K562 (cell line): ENCODE data around the gene PYGB. TPM values are rescaled to one million over a fixed set of nuclear protein-coding genes. Genes with fewer than 3 reads are reported as not detected.

ENCODE experiments used
- ATAC-seq: fragments of 200-7000 bp; cut with Tn5 transposase; 3 replicates; pipeline ENCODE4 v1.9.1; 2020; ENCODE audit warnings: moderate library complexity
- BruUV-seq: library from RNA; stranded (reverse); fragments of 400-500 nt; replicated peaks from 2 replicates; lab custom pipeline; 2021; lab: Mats Ljungman, UMichigan
- CTCF ChIA-PET: fragments of 300-600 bp; formaldehyde crosslinking; extraction: SDS; loops from one replicate; lab custom pipeline; 2021; ENCODE audit warnings: low intra/inter-chr PET ratio; lab: Yijun Ruan, JAX
- POLR2A ChIA-PET: fragments of 300-600, 350-650 bp; sonication (Branson Sonifier 250); formaldehyde crosslinking; extraction: SDS; loops from one replicate; lab custom pipeline; 2021; ENCODE audit warnings: antibody characterized with exemption, inconsistent platforms; lab: Yijun Ruan, JAX
- DNase-seq, 4 experiments: peaks; one replicate each; pipeline versions ENCODE4 v3.0.0 to v3.0.0-alpha.2; 2011 to 2018; ENCODE audit warnings: low spot score in 3 of 4, mixed read lengths in 3 of 4; ENCODE audit errors: extremely low read depth in 1 of 4
- FAIRE-seq: peaks from 2 replicates; lab custom pipeline; 2011; peaks lifted over from hg19 to GRCh38; lab: Jason Lieb, UNC
- H2AFZ ChIP-seq: 2 replicates; pipeline ENCODE4 v1.6.0; 2011; ENCODE audit warnings: low read depth, low read length, control low read depth, inconsistent platforms
- H3K27ac ChIP-seq: fragments of 200-600 bp; 3 replicates; pipeline ENCODE4 v1.8.0; 2011; ENCODE audit warnings: low read depth, mild to moderate bottlenecking, control low read depth, inconsistent platforms, low read length, moderate library complexity, mixed read lengths; ENCODE audit errors: extremely low read depth
- H3K27me3 ChIP-seq, 2 experiments: fragments of 300-600 bp in 1 of 2; 2 replicates in 1 of 2; 3 replicates in 1 of 2; pipeline versions ENCODE4 v1.6.0 to v1.8.0; 2011; ENCODE audit warnings: inconsistent platforms in 2 of 2, low read length in 2 of 2, mild to moderate bottlenecking in 1 of 2, mixed read lengths in 1 of 2, moderate library complexity in 1 of 2; ENCODE audit not compliant: control insufficient read depth in 2 of 2, insufficient read depth in 2 of 2
- H3K36me3 ChIP-seq: fragments of 300-600 bp; 3 replicates; pipeline ENCODE4 v1.8.0; 2011; ENCODE audit warnings: mild to moderate bottlenecking, low read length, inconsistent platforms; ENCODE audit not compliant: control insufficient read depth, insufficient read depth
- H3K4me1 ChIP-seq, 2 experiments: fragments of 200-600 bp in 1 of 2; replicated peaks in 1 of 2; 2 replicates in 1 of 2; 3 replicates in 1 of 2; pipeline versions ENCODE4 v1.5.1 to v1.8.0; 2011; ENCODE audit warnings: inconsistent platforms in 2 of 2, low read length in 2 of 2, mild to moderate bottlenecking in 1 of 2, mixed read lengths in 1 of 2, moderate library complexity in 1 of 2; ENCODE audit not compliant: control insufficient read depth in 2 of 2, insufficient read depth in 2 of 2
- H3K4me2 ChIP-seq: 2 replicates; pipeline ENCODE4 v1.6.1; 2011; ENCODE audit warnings: low read length, control low read depth, inconsistent platforms, mixed read lengths; ENCODE audit not compliant: insufficient read depth
- H3K4me3 ChIP-seq: fragments of 200-600 bp; sonication (generic), shearing (Covaris generic); 2 replicates; pipeline ENCODE4 v1.5.1; 2016; ENCODE audit warnings: control low read depth, inconsistent platforms
- H3K79me2 ChIP-seq: fragments of 200-600 bp; 3 replicates; pipeline ENCODE4 v1.8.0; 2011; ENCODE audit warnings: low read length, inconsistent platforms; ENCODE audit not compliant: control insufficient read depth, insufficient read depth
- H3K9ac ChIP-seq, 2 experiments: 2 replicates each; pipeline versions ENCODE4 v1.6.0 to v1.6.1; 2011; ENCODE audit warnings: low read depth in 2 of 2, low read length in 2 of 2, control low read depth in 1 of 2, inconsistent platforms in 1 of 2, mild to moderate bottlenecking in 1 of 2, mixed read lengths in 1 of 2; ENCODE audit not compliant: insufficient read depth in 1 of 2
- H3K9me1 ChIP-seq: one replicate; pipeline ENCODE4 v1.6.0; 2011; ENCODE audit warnings: inconsistent platforms, mild to moderate bottlenecking, low read length, moderate library complexity; ENCODE audit not compliant: control insufficient read depth, insufficient read depth
- H3K9me3 ChIP-seq: replicated peaks from 2 replicates; pipeline ENCODE4 v1.5.1; 2011; ENCODE audit warnings: low read depth, low read length, inconsistent platforms; ENCODE audit not compliant: control insufficient read depth, insufficient read depth
- H4K20me1 ChIP-seq: replicated peaks from 2 replicates; pipeline ENCODE4 v1.6.1; 2011; ENCODE audit warnings: low read length, inconsistent platforms, mixed read lengths; ENCODE audit not compliant: control insufficient read depth, insufficient read depth
- DIDO1 ChIP-seq: fragments of 450-650 bp; IDR thresholded peaks from 2 replicates; pipeline ENCODE4 v1.6.1; 2016; ENCODE audit warnings: low read depth, missing biosample characterization, missing genetic modification characterization
- SMAD2 ChIP-seq: fragments of 150-350 bp; IDR thresholded peaks from 2 replicates; pipeline ENCODE4 v1.6.1; 2014; ENCODE audit warnings: low read depth, mild to moderate bottlenecking, low read length
- SRSF1 ChIP-seq: fragments of 200-400 bp; formaldehyde crosslinking; IDR thresholded peaks from 2 replicates; pipeline ENCODE4 v1.6.1; 2017; ENCODE audit warnings: mild to moderate bottlenecking, low read depth, low read length, moderate library complexity
- ZNF224 ChIP-seq: sonication (generic); formaldehyde crosslinking; IDR thresholded peaks from 2 replicates; pipeline ENCODE4 v1.8.0; 2022; ENCODE audit warnings: mild to moderate bottlenecking, missing genetic modification reagents
- WGBS: fragments of 100-300 bp; shearing (Covaris generic); methylation state at CpG from one replicate; pipeline ENCODE4 v1.1.6; 2016; ENCODE audit warnings: low coverage, mixed read lengths; ENCODE audit not compliant: insufficient coverage; ENCODE audit errors: missing lambda C conversion rate; 5-methylcytosine and 5-hydroxymethylcytosine counted together
- in situ Hi-C: fragments of 300-500 bp; cut with MboI; formaldehyde crosslinking; loops from 4 replicates; pipeline ENCODE4 v1.15.0; 2018; ENCODE audit warnings: inconsistent platforms, mixed read lengths
- intact Hi-C: fragments of 100-400 bp; cut with micrococcal nuclease; formaldehyde crosslinking; loops from 2 replicates; pipeline ENCODE4 v1.14.2; 2022
- polyA plus RNA-seq, 8 experiments: library from polyadenylated mRNA; depleted of rRNA in 4 of 8; stranded (reverse) in 5 of 8; unstranded in 3 of 8; fragments of >200 nt; fragmentation: Nextera tagmentation in 2 of 8; fragmentation: Illumina TruSeq in 1 of 8; extraction: Ambion mirVana in 2 of 8; extraction: Trizol in 1 of 8; gene quantifications; 2 replicates each; pipeline versions ENCODE4 v1.2.1 to v1.2.3, GENCODE V29; 2011 to 2014; ENCODE audit warnings: inconsistent platforms in 1 of 8, missing spikeins in 1 of 8
- total RNA-seq, 7 experiments: library from RNA; depleted of rRNA in 6 of 7; stranded (reverse); fragments of >200 nt in 6 of 7; fragmentation: Illumina TruSeq in 2 of 7; extraction: Trizol in 2 of 7; gene quantifications; 2 replicates each; pipeline versions ENCODE4 v1.2.1 to v1.2.3, GENCODE V29; 2011 to 2021; ENCODE audit warnings: low replicate concordance in 1 of 7
- TF ChIP-seq, protein P1 (sequence below), 2 experiments: IDR thresholded peaks; 2 replicates each; pipeline ENCODE4 v1.6.1; 2011; ENCODE audit warnings: borderline replicate concordance in 1 of 2, control low read depth in 1 of 2, low read depth in 1 of 2, low read length in 1 of 2, mild to moderate bottlenecking in 1 of 2, mixed read lengths in 1 of 2, moderate library complexity in 1 of 2; ENCODE audit not compliant: insufficient read depth in 1 of 2, insufficient read length in 1 of 2, poor library complexity in 1 of 2, severe bottlenecking in 1 of 2; ENCODE audit errors: extremely low read depth in 1 of 2
- TF ChIP-seq, protein P2 (sequence below), 2 experiments: fragments of 450-650 bp in 1 of 2; IDR thresholded peaks; 2 replicates each; pipeline ENCODE4 v1.6.1; 2011 to 2017; ENCODE audit warnings: low read depth in 2 of 2, antibody characterized with exemption in 1 of 2, borderline replicate concordance in 1 of 2, low read length in 1 of 2, mild to moderate bottlenecking in 1 of 2, mixed read lengths in 1 of 2; ENCODE audit not compliant: control insufficient read depth in 1 of 2

PYGB gene
- total and polyA plus RNA-seq, 9 of the 15 experiments (the other 6 are each of a cell fraction or from before 2014, with no cell fraction given) = 0.34 to 18.0 (median 9.8) TPM

DNA sequence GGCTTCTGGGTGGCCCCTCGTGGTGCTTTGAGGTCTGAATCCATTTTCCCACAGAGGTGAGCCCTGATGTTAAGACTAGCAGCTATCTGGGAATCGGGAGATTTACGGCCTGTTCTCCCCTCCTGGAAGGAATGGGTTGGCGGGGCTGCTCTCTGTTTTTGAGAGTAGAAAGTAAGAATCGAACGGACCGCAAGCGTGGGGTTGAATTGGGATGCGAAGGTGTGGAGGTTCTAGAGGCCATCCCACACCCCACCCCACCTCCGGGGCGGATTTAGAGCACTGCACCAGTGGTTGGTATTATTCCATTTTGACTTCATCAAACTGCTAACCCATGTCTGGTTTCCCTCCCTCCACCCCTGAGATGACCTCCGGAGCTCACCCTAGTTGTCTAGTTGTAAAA is 11.5 kb downstream of the PYGB start:
- DNase-seq (no peak), ATAC-seq (no peak), FAIRE-seq (no peak)
- H3K9me1 ChIP-seq = no peaks in the 10 kb centered on the region
- H4K20me1 ChIP-seq = no peaks in the 10 kb centered on the region
- H3K4me2 ChIP-seq = no peak overlapping the region
- no peaks in the 10 kb centered on the region for H3K27me3 ChIP-seq
- H3K36me3 ChIP-seq = peaks cover 6% of the 10 kb centered on the region; the same call in 1 of the 3 replicates
- no peaks in the 10 kb centered on the region; the same call in 2 of the 3 replicates for H3K79me2 ChIP-seq
- no peak overlapping the region for H3K27ac ChIP-seq
- 82% methylated on average over 8 of the region's 12 CpGs for WGBS
- no peak overlapping the region for H3K9ac ChIP-seq
- CTCF ChIA-PET = no interaction called here
- H2AFZ ChIP-seq = no peak overlapping the region
- no TSS peak for BruUV-seq
- in situ Hi-C loops (no loop called here), intact Hi-C loops (no loop called here)
- POLR2A ChIA-PET = no interaction called here
- TF ChIP-seq, protein P1, sequence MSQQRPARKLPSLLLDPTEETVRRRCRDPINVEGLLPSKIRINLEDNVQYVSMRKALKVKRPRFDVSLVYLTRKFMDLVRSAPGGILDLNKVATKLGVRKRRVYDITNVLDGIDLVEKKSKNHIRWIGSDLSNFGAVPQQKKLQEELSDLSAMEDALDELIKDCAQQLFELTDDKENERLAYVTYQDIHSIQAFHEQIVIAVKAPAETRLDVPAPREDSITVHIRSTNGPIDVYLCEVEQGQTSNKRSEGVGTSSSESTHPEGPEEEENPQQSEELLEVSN (IDR thresholded peaks at IDR 0.05; ENCODE audit: borderline replicate concordance in 1 of 2, extremely low read depth in 1 of 2, insufficient read depth in 1 of 2, insufficient read length in 1 of 2, low read depth in 1 of 2, low read length in 1 of 2, poor library complexity in 1 of 2, severe bottlenecking in 1 of 2) = no peak
- TF ChIP-seq, protein P2, sequence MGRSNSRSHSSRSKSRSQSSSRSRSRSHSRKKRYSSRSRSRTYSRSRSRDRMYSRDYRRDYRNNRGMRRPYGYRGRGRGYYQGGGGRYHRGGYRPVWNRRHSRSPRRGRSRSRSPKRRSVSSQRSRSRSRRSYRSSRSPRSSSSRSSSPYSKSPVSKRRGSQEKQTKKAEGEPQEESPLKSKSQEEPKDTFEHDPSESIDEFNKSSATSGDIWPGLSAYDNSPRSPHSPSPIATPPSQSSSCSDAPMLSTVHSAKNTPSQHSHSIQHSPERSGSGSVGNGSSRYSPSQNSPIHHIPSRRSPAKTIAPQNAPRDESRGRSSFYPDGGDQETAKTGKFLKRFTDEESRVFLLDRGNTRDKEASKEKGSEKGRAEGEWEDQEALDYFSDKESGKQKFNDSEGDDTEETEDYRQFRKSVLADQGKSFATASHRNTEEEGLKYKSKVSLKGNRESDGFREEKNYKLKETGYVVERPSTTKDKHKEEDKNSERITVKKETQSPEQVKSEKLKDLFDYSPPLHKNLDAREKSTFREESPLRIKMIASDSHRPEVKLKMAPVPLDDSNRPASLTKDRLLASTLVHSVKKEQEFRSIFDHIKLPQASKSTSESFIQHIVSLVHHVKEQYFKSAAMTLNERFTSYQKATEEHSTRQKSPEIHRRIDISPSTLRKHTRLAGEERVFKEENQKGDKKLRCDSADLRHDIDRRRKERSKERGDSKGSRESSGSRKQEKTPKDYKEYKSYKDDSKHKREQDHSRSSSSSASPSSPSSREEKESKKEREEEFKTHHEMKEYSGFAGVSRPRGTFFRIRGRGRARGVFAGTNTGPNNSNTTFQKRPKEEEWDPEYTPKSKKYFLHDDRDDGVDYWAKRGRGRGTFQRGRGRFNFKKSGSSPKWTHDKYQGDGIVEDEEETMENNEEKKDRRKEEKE (IDR thresholded peaks at IDR 0.05; ENCODE audit: borderline replicate concordance in 1 of 2, control insufficient read depth in 1 of 2, low read depth in 2 of 2, low read length in 1 of 2) = no peak
- TF ChIP-seq SMAD2 = no peak
- no peak for TF ChIP-seq SRSF1
- TF ChIP-seq DIDO1 = no peak
- no peak for TF ChIP-seq ZNF224 (CRISPR knock-in tag)
- H3K4me1 ChIP-seq = peaks cover 2 to 6% of the 10 kb centered on the region in 2 experiments; a peak in 4 of 5 replicates
- H3K4me3 ChIP-seq = no peak overlapping the region
- no peaks in the 10 kb centered on the region for H3K9me3 ChIP-seq
